B cell (primary cell): ENCODE data around the gene CD207. TPM values are rescaled to one million over a fixed set of nuclear protein-coding genes. Genes with fewer than 3 reads are reported as not detected.
A peak's percentile ranks its signal among the peaks of the same experiment; 100 is the strongest.

Experiments
- ATAC-seq: fragments of 200-7000 bp; cut with Tn5 transposase; one replicate; pipeline ENCODE4 v1.10.0; 2021; ENCODE audit warnings: low read depth, mild to moderate bottlenecking, moderate number of reproducible peaks, moderate library complexity
- CTCF ChIA-PET: fragments of 350-600 bp; sonication (Branson Sonifier 250); formaldehyde crosslinking; loops from one replicate; lab custom pipeline; 2021; ENCODE audit warnings: antibody characterized with exemption, inconsistent platforms; lab: Charles Lee
- POLR2A ChIA-PET: fragments of 350-600 bp; sonication (Branson Sonifier 250); formaldehyde crosslinking; loops from one replicate; lab custom pipeline; 2021; ENCODE audit warnings: antibody characterized with exemption; lab: Charles Lee
- DNase-seq: peaks from one replicate; pipeline ENCODE4 v3.0.0; 2013
- H2AFZ ChIP-seq: 2 replicates; pipeline ENCODE4 v1.6.1; 2012; ENCODE audit warnings: mild to moderate bottlenecking, low read depth, low read length; ENCODE audit not compliant: insufficient read depth, poor library complexity, severe bottlenecking
- H3K27ac ChIP-seq, 2 donors: 1 replicate in 1 of 2; 2 replicates in 1 of 2; pipeline ENCODE4 v1.5.1; 2012 to 2013; ENCODE audit warnings: low read length in 2 of 2, mild to moderate bottlenecking in 2 of 2, moderate library complexity in 1 of 2
- H3K27me3 ChIP-seq, 4 experiments: fragments of 200-600 bp in 1 of 4; sonication (generic) in 1 of 4; replicated peaks in 1 of 4; 1 replicate in 2 of 4; 2 replicates in 2 of 4; pipeline versions ENCODE4 v1.6.1 to v1.7.0; 2013 to 2016; ENCODE audit warnings: low read length in 3 of 4, mild to moderate bottlenecking in 2 of 4, mixed read lengths in 1 of 4, moderate library complexity in 1 of 4; ENCODE audit not compliant: insufficient read depth in 4 of 4, control insufficient read depth in 3 of 4; ENCODE audit errors: control extremely low read depth in 1 of 4
- H3K36me3 ChIP-seq, 2 experiments: replicated peaks in 1 of 2; 1 replicate in 1 of 2; 2 replicates in 1 of 2; pipeline versions ENCODE4 v1.6.1 to v1.7.1; 2013; ENCODE audit warnings: low read length in 1 of 2; ENCODE audit not compliant: insufficient read depth in 2 of 2, control insufficient read depth in 1 of 2; ENCODE audit errors: control extremely low read depth in 1 of 2, extremely low read depth in 1 of 2
- H3K4me1 ChIP-seq, 2 donors: fragments of 200-600 bp in 1 of 2; sonication (generic) in 1 of 2; 1 replicate in 1 of 2; 2 replicates in 1 of 2; pipeline versions ENCODE4 v1.5.1 to v1.6.1; 2013 to 2017; ENCODE audit warnings: low read length in 2 of 2; ENCODE audit not compliant: control insufficient read depth in 2 of 2, insufficient read depth in 2 of 2
- H3K4me2 ChIP-seq: replicated peaks from 2 replicates; pipeline ENCODE3; 2012; ENCODE audit warnings: mild to moderate bottlenecking, low read depth, low read length; ENCODE audit not compliant: poor library complexity, severe bottlenecking
- H3K4me3 ChIP-seq, 5 experiments: fragments of 200-600 bp in 1 of 5; sonication (generic) in 1 of 5; 1 replicate in 3 of 5; 2 replicates in 2 of 5; pipeline versions ENCODE4 v1.5.1 to v1.7.0; 2011 to 2016; ENCODE audit warnings: low read length in 4 of 5, mild to moderate bottlenecking in 4 of 5, low read depth in 2 of 5, control low read depth in 1 of 5, moderate library complexity in 1 of 5; ENCODE audit not compliant: insufficient read depth in 1 of 5; ENCODE audit errors: control extremely low read depth in 1 of 5, extremely low read depth in 1 of 5
- H3K79me2 ChIP-seq: fragments of 200-600 bp; sonication (generic); one replicate; pipeline ENCODE4 v1.6.0; 2016; ENCODE audit warnings: low read length; ENCODE audit not compliant: control insufficient read depth, insufficient read depth
- H3K9ac ChIP-seq: fragments of 200-600 bp; sonication (generic); 2 replicates; pipeline ENCODE4 v1.6.1; 2017; ENCODE audit warnings: mild to moderate bottlenecking, low read length, moderate library complexity
- H3K9me3 ChIP-seq, 3 donors: one replicate each; pipeline versions ENCODE4 v1.6.1 to v1.7.1; 2013; ENCODE audit warnings: low read length in 2 of 3; ENCODE audit not compliant: control insufficient read depth in 2 of 3, insufficient read depth in 1 of 3; ENCODE audit errors: control extremely low read depth in 1 of 3
- H4K20me1 ChIP-seq: 2 replicates; pipeline ENCODE4 v1.6.0; 2012; ENCODE audit warnings: mild to moderate bottlenecking, low read length; ENCODE audit not compliant: insufficient read depth, control insufficient read depth, poor library complexity, severe bottlenecking
- H3K27ac Mint-ChIP-seq: one replicate; pipeline ENCODE4 v1.8.0; 2021; ENCODE audit warnings: mixed read lengths
- H3K27me3 Mint-ChIP-seq: one replicate; pipeline ENCODE4 v1.8.0; 2021; ENCODE audit warnings: mixed read lengths
- H3K4me1 Mint-ChIP-seq: one replicate; pipeline ENCODE4 v1.8.0; 2021; ENCODE audit warnings: mixed read lengths
- H3K4me3 Mint-ChIP-seq: one replicate; pipeline ENCODE4 v1.8.0; 2021; ENCODE audit warnings: mixed read lengths
- H3K9me3 Mint-ChIP-seq: one replicate; pipeline ENCODE4 v1.8.0; 2022; ENCODE audit warnings: mixed read lengths; ENCODE audit not compliant: insufficient read depth
- CTCF ChIP-seq: fragments of 200-600 bp; IDR thresholded peaks from one replicate; pipeline ENCODE4 v1.8.0; 2022; ENCODE audit warnings: antibody characterized with exemption, mild to moderate bottlenecking
- EZH2 ChIP-seq: IDR thresholded peaks from 2 replicates; pipeline ENCODE4 v1.6.1; 2012; ENCODE audit warnings: borderline replicate concordance, low read depth, mild to moderate bottlenecking, moderate library complexity, low read length; ENCODE audit not compliant: insufficient read depth, poor library complexity, severe bottlenecking
- WGBS: methylation state at CpG from one replicate; pipeline ENCODE4 v1.1.5; 2013; ENCODE audit warnings: missing lambda C conversion rate; ENCODE audit not compliant: insufficient coverage; 5-methylcytosine and 5-hydroxymethylcytosine counted together
- intact Hi-C: fragments of 100-400 bp; cut with micrococcal nuclease; formaldehyde crosslinking; loops from one replicate; pipeline ENCODE4 v1.10.0; 2022
- polyA plus RNA-seq: library from polyadenylated mRNA; depleted of rRNA; stranded (reverse); fragments of >200 nt; gene quantifications from 2 replicates; pipeline ENCODE4 v1.2.3, GENCODE V29; 2012
- total RNA-seq, 2 donors: library from RNA; stranded (reverse); fragments of 120-200 nt in 1 of 2; gene quantifications; 1 replicate in 1 of 2; 2 replicates in 1 of 2; pipeline versions ENCODE4 v1.2.3 to v1.2.4, GENCODE V29; 2013 to 2022

The CD207 gene
- total and polyA plus RNA-seq, 2 donors (not counting 1 experiment from before 2014, with no cell fraction given) = not detected

- Histone ChIP-seq H4K20me1 (no peaks in the 10 kb centered on the region), H3K27me3 (peaks cover 0 to 6% (median 0%) of the 10 kb centered on the region in 4 experiments), H3K27ac (no peak overlapping the region), H2AFZ (peak overlapping the region; percentile 16), H3K36me3 (no peaks in the 10 kb centered on the region), H3K4me3 (no peak overlapping the region), H3K4me2 (no peak overlapping the region), H3K4me1 (no peaks in the 10 kb centered on the region), H3K9ac (no peak overlapping the region), H3K9me3 (no peaks in the 10 kb centered on the region), H3K79me2 (no peaks in the 10 kb centered on the region)
- Mint-ChIP-seq H3K9me3 (no peaks in the 10 kb centered on the region), H3K4me3 (no peak overlapping the region), H3K4me1 (no peaks in the 10 kb centered on the region), H3K27me3 (peaks cover 42% of the 10 kb centered on the region), H3K27ac (no peak overlapping the region)
- CTCF ChIA-PET = no interaction called here
- intact Hi-C loops = no loop called here
- DNase-seq (no peak), ATAC-seq (no peak)
- POLR2A ChIA-PET = no interaction called here
- 16% methylated on average over 6 of the region's 6 CpGs for WGBS
- no peak for TF ChIP-seq EZH2
- no peak for TF ChIP-seq CTCF
Measured at GRCh38 chr2:70831861-70832260, 3.8 kb downstream of the CD207 start.

- intact Hi-C loops = no loop called here
- no peaks in the 10 kb centered on the region for H3K36me3 ChIP-seq
- DNase-seq = no peak
- no peak overlapping the region for H3K9ac ChIP-seq
- H3K27ac ChIP-seq = no peak overlapping the region
- no peak overlapping the region for H2AFZ ChIP-seq
- no peak for TF ChIP-seq CTCF
- TF ChIP-seq EZH2 = no peak
- POLR2A ChIA-PET = no interaction called here
- no peaks in the 10 kb centered on the region for H3K9me3 ChIP-seq
- H3K4me2 ChIP-seq = no peak overlapping the region
- no peak overlapping the region for H3K4me3 ChIP-seq
- ATAC-seq = no peak
- WGBS = 82% methylated on average over 5 of the region's 5 CpGs
- Mint-ChIP-seq H3K4me1 (no peaks in the 10 kb centered on the region), H3K9me3 (no peaks in the 10 kb centered on the region), H3K4me3 (no peak overlapping the region), H3K27ac (no peak overlapping the region), H3K27me3 (peaks cover 36% of the 10 kb centered on the region)
- no peaks in the 10 kb centered on the region for H4K20me1 ChIP-seq
- H3K27me3 ChIP-seq = peaks cover 0 to 6% (median 0%) of the 10 kb centered on the region in 4 experiments
- H3K79me2 ChIP-seq = no peaks in the 10 kb centered on the region
- CTCF ChIA-PET = interaction anchor here (0.9 kb wide), 1 partner anchor 41 kb away, joined by 3 read pairs; no protein-coding TSS in a partner anchor
- H3K4me1 ChIP-seq = no peaks in the 10 kb centered on the region
Measured at GRCh38 chr2:70830366-70830765, 5.2 kb downstream of the CD207 start.
